Upper lobe of right lung (tissue), 1 donor: ENCODE measurements around the gene ENDOG. TPM values are rescaled to one million over a fixed set of nuclear protein-coding genes. Genes with fewer than 3 reads are reported as not detected.
A peak's percentile ranks its signal among the peaks of the same experiment; 100 is the strongest.
"Not testable (repeated sequence)": the region's sequence is repeated elsewhere in the genome, so short reads cannot be mapped to it uniquely, and the experiment has no call there.

ENCODE experiments used
- ATAC-seq: fragments of 200-7000 bp; cut with Tn5 transposase; one replicate; pipeline ENCODE4 v1.9.1; 2020; ENCODE audit warnings: mild to moderate bottlenecking, moderate library complexity
- DNase-seq: peaks from one replicate; pipeline ENCODE4 v3.0.0-alpha.2; 2020
- H3K27ac ChIP-seq: fragments of 200-600 bp; one replicate; pipeline ENCODE4 v1.8.0; 2022
- H3K27me3 ChIP-seq: fragments of 200-600 bp; one replicate; pipeline ENCODE4 v1.8.0; 2022; ENCODE audit warnings: mild to moderate bottlenecking
- H3K36me3 ChIP-seq: fragments of 200-600 bp; one replicate; pipeline ENCODE4 v1.8.0; 2022
- H3K4me1 ChIP-seq: fragments of 200-600 bp; one replicate; pipeline ENCODE4 v1.8.0; 2022
- H3K4me3 ChIP-seq: fragments of 200-600 bp; one replicate; pipeline ENCODE4 v1.8.0; 2022; ENCODE audit warnings: mild to moderate bottlenecking
- H3K9me3 ChIP-seq: fragments of 200-600 bp; one replicate; pipeline ENCODE4 v1.8.0; 2022
- CTCF ChIP-seq: fragments of 200-600 bp; IDR thresholded peaks from one replicate; pipeline ENCODE4 v1.8.0; 2022; ENCODE audit warnings: antibody characterized with exemption
- intact Hi-C: fragments of 100-400 bp; cut with DNase I; formaldehyde crosslinking; loops from one replicate; pipeline ENCODE4 v1.11.0; 2022
- total RNA-seq: library from RNA; stranded (reverse); fragmentation: NEBNext Ultra II Directional; extraction: Animal tissue kit (Norgen Biotek cat#: 25700); gene quantifications from one replicate; pipeline ENCODE4 v1.2.1, GENCODE V29; 2021
- donor health status: DM: no; HTN: yes; CAD: no; lungs with severe emphysema.

Gene ENDOG
- total RNA-seq, 1 donor from 2014 or later: 18.6 TPM

- Histone ChIP-seq H3K36me3 (no peaks in the 10 kb centered on the region), H3K9me3 (no peaks in the 10 kb centered on the region), H3K27me3 (no peaks in the 10 kb centered on the region), H3K4me3 (no peak overlapping the region), H3K4me1 (no peaks in the 10 kb centered on the region), H3K27ac (no peak overlapping the region)
- ATAC-seq: no peak
- TF ChIP-seq CTCF: no peak
- DNase-seq: no peak
- intact Hi-C loops: no loop called here
Observed at GRCh38 chr9:128846680-128847030, 28.4 kb downstream of the ENDOG start.

DNA sequence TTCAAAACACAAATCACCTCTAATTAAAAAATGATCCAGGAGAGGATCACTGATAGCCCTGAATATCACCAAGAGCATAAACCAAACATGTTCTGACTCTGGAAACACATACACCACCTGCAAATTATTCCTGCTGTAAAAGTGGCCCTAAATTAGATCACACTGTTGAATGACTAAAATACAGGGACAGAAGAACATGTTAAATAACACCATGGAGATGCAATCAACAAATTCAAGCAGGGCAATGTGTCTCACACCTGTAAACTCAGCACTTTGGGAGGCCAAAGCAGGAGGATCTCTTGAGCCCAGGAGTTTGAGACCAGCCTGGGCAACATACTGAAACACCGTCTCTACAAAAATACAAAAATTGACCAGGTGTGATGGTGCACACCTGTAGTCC, 29.5 kb downstream of the ENDOG start:
- intact Hi-C loops: no loop called here
- no peaks in the 10 kb centered on the region for H3K36me3 ChIP-seq
- H3K27ac ChIP-seq: no peak overlapping the region
- no peak for TF ChIP-seq CTCF
- H3K27me3 ChIP-seq: no peaks in the 10 kb centered on the region
- ATAC-seq: no peak
- no peak for DNase-seq
- H3K4me3 ChIP-seq: no peak overlapping the region
- no peaks in the 10 kb centered on the region for H3K4me1 ChIP-seq
- no peaks in the 10 kb centered on the region for H3K9me3 ChIP-seq

- DNase-seq, H3K27me3 ChIP-seq, H3K9me3 ChIP-seq, H3K4me3 ChIP-seq, H3K36me3 ChIP-seq, ATAC-seq, H3K4me1 ChIP-seq, H3K27ac ChIP-seq: not testable (repeated sequence)
- intact Hi-C loops: loop anchor here (5.0 kb wide), 1 partner anchor 86 kb away; no protein-coding TSS in a partner anchor
Observed at GRCh38 chr9:128851024-128851423, 32.7 kb downstream of the ENDOG start.

DNA sequence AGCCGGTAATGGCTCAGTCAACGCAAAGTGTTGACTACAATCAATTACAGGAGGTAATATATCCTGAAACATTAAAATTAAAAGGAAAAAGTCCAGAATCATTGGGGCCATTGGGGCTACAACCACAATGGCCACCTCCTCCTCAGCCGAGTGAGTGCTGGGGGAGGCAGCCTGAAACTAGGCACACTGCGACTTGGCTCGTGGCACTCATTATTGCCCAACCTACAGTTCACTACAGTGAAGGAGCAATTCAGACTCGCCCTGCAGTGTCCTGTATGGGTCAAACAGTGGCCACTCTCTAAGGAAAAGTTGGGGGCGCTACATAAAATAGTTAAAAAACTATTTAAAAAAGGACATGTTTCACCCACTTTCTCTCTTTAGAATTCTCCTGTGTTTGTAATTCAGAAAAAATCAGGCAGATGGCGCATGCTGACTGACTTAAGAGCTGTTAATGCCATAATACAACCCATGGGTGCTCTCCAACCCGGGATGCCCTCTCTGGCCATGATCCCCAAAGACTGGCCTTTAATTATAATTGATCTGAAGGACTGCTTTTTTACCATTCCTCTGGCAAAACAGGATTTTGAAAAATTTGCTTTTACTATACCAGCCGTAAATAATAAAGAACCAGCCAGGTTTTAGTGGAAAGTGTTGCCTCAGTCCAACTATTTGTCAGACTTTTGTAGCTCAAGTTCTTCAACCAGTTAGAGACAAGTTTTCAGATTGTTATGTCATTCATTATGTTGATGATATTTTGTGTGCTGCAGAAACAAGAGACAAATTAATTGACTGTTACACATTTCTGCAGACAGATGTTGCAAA, 33.7 kb downstream of the ENDOG start:
- H3K4me1 ChIP-seq, H3K27me3 ChIP-seq, H3K27ac ChIP-seq, H3K9me3 ChIP-seq, H3K4me3 ChIP-seq, DNase-seq, H3K36me3 ChIP-seq: not testable (repeated sequence)
- ATAC-seq: peak; percentile 67
- TF ChIP-seq CTCF: peak; percentile 64
- intact Hi-C loops: loop anchor here (5.0 kb wide), 1 partner anchor 85 kb away; no protein-coding TSS in a partner anchor

- not testable (repeated sequence) for DNase-seq, H3K4me1 ChIP-seq, H3K9me3 ChIP-seq, H3K36me3 ChIP-seq, H3K4me3 ChIP-seq, H3K27me3 ChIP-seq, H3K27ac ChIP-seq, ATAC-seq
- intact Hi-C loops: loop anchor here (5.0 kb wide), 1 partner anchor 85 kb away; no protein-coding TSS in a partner anchor
Observed at GRCh38 chr9:128852646-128853045, 34.3 kb downstream of the ENDOG start.

GRCh38 chr9:128854454-128854853, 36.2 kb downstream of the ENDOG start:
- H3K9me3 ChIP-seq, DNase-seq, H3K27me3 ChIP-seq, H3K4me3 ChIP-seq, ATAC-seq, H3K36me3 ChIP-seq, H3K27ac ChIP-seq, H3K4me1 ChIP-seq: not testable (repeated sequence)
- intact Hi-C loops: loop anchor here (5.0 kb wide), 1 partner anchor 83 kb away; no protein-coding TSS in a partner anchor

GRCh38 chr9:128858476-128858875, 40.2 kb downstream of the ENDOG start:
- DNase-seq, H3K9me3 ChIP-seq, H3K27ac ChIP-seq, H3K36me3 ChIP-seq, H3K27me3 ChIP-seq, ATAC-seq, H3K4me3 ChIP-seq, intact Hi-C loops: not testable (repeated sequence)
- peaks cover 12% of the 10 kb centered on the region for H3K4me1 ChIP-seq
